SK-N-SH (cell line): ENCODE data around the gene TPRG1L.

Experiments used
- CHD2 ChIP-seq: fragments of 150-350 bp; IDR thresholded peaks from 2 replicates; pipeline ENCODE4 v1.6.1; 2018; ENCODE audit warnings: low read length; ENCODE audit not compliant: partially characterized antibody
- CTCF ChIP-seq: fragments of 200-600 bp; sonication (generic); IDR thresholded peaks from 2 replicates; pipeline ENCODE4 v1.6.1; 2017; ENCODE audit warnings: antibody characterized with exemption, mild to moderate bottlenecking, moderate library complexity
- EP300 ChIP-seq, 2 experiments: IDR thresholded peaks; 2 replicates each; pipeline versions ENCODE4 v1.4.0 to v1.6.1; 2012; ENCODE audit warnings: borderline replicate concordance in 1 of 2, low read depth in 1 of 2, low read length in 1 of 2
- GABPA ChIP-seq: IDR thresholded peaks from 2 replicates; pipeline ENCODE4 v1.4.0; 2012; ENCODE audit warnings: low read depth, mild to moderate bottlenecking
- NRF1 ChIP-seq: IDR thresholded peaks from 2 replicates; pipeline ENCODE4 v1.6.1; 2012; ENCODE audit warnings: low read depth, mild to moderate bottlenecking, low read length
- POLR2AphosphoS5 ChIP-seq: IDR thresholded peaks from 2 replicates; pipeline ENCODE4 v1.6.1; 2012; ENCODE audit warnings: low read depth, low read length
- RAD21 ChIP-seq: IDR thresholded peaks from 2 replicates; pipeline ENCODE4 v1.6.1; 2012; ENCODE audit warnings: mild to moderate bottlenecking, low read length
- RFX5 ChIP-seq: IDR thresholded peaks from 2 replicates; pipeline ENCODE4 v1.6.1; 2012; ENCODE audit warnings: mild to moderate bottlenecking, improper control_type of control experiment, low read length
- SIN3A ChIP-seq: IDR thresholded peaks from 2 replicates; pipeline ENCODE4 v1.6.1; 2012; ENCODE audit warnings: low read depth, mild to moderate bottlenecking, low read length, moderate library complexity, borderline replicate concordance
- SMC3 ChIP-seq: IDR thresholded peaks from 2 replicates; pipeline ENCODE4 v1.6.1; 2012; ENCODE audit warnings: low read depth, low read length, improper control_type of control experiment
- TCF12 ChIP-seq: IDR thresholded peaks from 2 replicates; pipeline ENCODE4 v1.4.0; 2012
- USF1 ChIP-seq: IDR thresholded peaks from 2 replicates; pipeline ENCODE4 v1.4.0; 2012; ENCODE audit warnings: low read depth, borderline replicate concordance
- USF2 ChIP-seq: fragments of 150-350 bp; IDR thresholded peaks from 2 replicates; pipeline ENCODE4 v1.6.1; 2017; ENCODE audit warnings: antibody characterized with exemption, low read length, low read depth, borderline replicate concordance
- TF ChIP-seq, protein P1 (sequence below): IDR thresholded peaks from 2 replicates; pipeline ENCODE4 v1.4.0; 2012; ENCODE audit warnings: low read depth

- no peak for TF ChIP-seq USF2
- TF ChIP-seq, protein P1, sequence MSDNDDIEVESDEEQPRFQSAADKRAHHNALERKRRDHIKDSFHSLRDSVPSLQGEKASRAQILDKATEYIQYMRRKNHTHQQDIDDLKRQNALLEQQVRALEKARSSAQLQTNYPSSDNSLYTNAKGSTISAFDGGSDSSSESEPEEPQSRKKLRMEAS, result no peak
- TF ChIP-seq USF1, result no peak
- TF ChIP-seq NRF1, result no peak
- no peak for TF ChIP-seq EP300 (IDR thresholded peaks at IDR 0.05; ENCODE audit: borderline replicate concordance in 1 of 2, low read depth in 1 of 2, low read length in 1 of 2)
- TF ChIP-seq GABPA, result no peak
- TF ChIP-seq CTCF, result no peak
- no peak for TF ChIP-seq RAD21
- TF ChIP-seq SMC3, result no peak
- TF ChIP-seq POLR2AphosphoS5, result no peak
- TF ChIP-seq SIN3A, result no peak
- TF ChIP-seq CHD2, result no peak
- TF ChIP-seq RFX5, result no peak
- no peak for TF ChIP-seq TCF12
These were observed 48.2 kb downstream of the TPRG1L start for GRCh38 chr1:3672971-3673361.
